GM18858 (cell line): ENCODE results near the gene SYNE2.
"Not testable (repeated sequence)": the region's sequence is repeated elsewhere in the genome, so short reads cannot be mapped to it uniquely, and the experiment has no call there.

Experiments
- ATAC-seq: cut with Tn5 transposase; IDR thresholded peaks from one replicate; pipeline ENCODE4 v1.9.1; 2021; ENCODE audit not compliant: unreplicated experiment

SYNE2 gene

GRCh38 chr14:64008016-64008415 is 155.2 kb downstream of the SYNE2 start:
- no peak for ATAC-seq

GRCh38 chr14:64012003-64012402 is 159.2 kb downstream of the SYNE2 start:
- no peak for ATAC-seq

GRCh38 chr14:64012720-64013119 is 159.9 kb downstream of the SYNE2 start:
- no peak for ATAC-seq

GRCh38 chr14:64025479-64025878 is 172.7 kb downstream of the SYNE2 start:
- no peak for ATAC-seq

GRCh38 chr14:64026600-64026999 is 173.8 kb downstream of the SYNE2 start:
- no peak for ATAC-seq

GRCh38 chr14:64035143-64035542 is 182.3 kb downstream of the SYNE2 start:
- no peak for ATAC-seq

GRCh38 chr14:64037869-64038745 is 185.3 kb downstream of the SYNE2 start:
- ATAC-seq, result not testable (repeated sequence)

- no peak for ATAC-seq
These were observed 186.2 kb downstream of the SYNE2 start for GRCh38 chr14:64038841-64039542.

GRCh38 chr14:64040044-64040443 is 187.2 kb downstream of the SYNE2 start:
- no peak for ATAC-seq

GRCh38 chr14:64043296-64043695 is 190.5 kb downstream of the SYNE2 start:
- not testable (repeated sequence) for ATAC-seq

- ATAC-seq, result no peak
These were observed 192.3 kb downstream of the SYNE2 start for GRCh38 chr14:64045091-64045490.

- ATAC-seq, result no peak
These were observed 197.0 kb downstream of the SYNE2 start for GRCh38 chr14:64049616-64050381.

GRCh38 chr14:64053694-64054669 is 201.2 kb downstream of the SYNE2 start:
- no peak for ATAC-seq

- no peak for ATAC-seq
These were observed 206.8 kb downstream of the SYNE2 start for GRCh38 chr14:64059454-64060198.

- no peak for ATAC-seq
These were observed 207.4 kb downstream of the SYNE2 start for GRCh38 chr14:64060199-64060545.

GRCh38 chr14:64060648-64061096 is 207.9 kb downstream of the SYNE2 start:
- ATAC-seq, result no peak

GRCh38 chr14:64061115-64061514 is 208.3 kb downstream of the SYNE2 start:
- no peak for ATAC-seq

- ATAC-seq, result no peak
These were observed 208.9 kb downstream of the SYNE2 start for GRCh38 chr14:64061706-64062105.

- no peak for ATAC-seq
These were observed 209.7 kb downstream of the SYNE2 start for GRCh38 chr14:64062381-64063115.
